Measurements from ENCODE around the gene RTF2. TPM values are rescaled to one million over a fixed set of nuclear protein-coding genes. Genes with fewer than 3 reads are reported as not detected.
"Not testable (repeated sequence)": the region's sequence is repeated elsewhere in the genome, so short reads cannot be mapped to it uniquely, and the experiment has no call there.

RTF2 gene
- total RNA-seq, 1 donor from 2014 or later: 64.7 TPM

DNA sequence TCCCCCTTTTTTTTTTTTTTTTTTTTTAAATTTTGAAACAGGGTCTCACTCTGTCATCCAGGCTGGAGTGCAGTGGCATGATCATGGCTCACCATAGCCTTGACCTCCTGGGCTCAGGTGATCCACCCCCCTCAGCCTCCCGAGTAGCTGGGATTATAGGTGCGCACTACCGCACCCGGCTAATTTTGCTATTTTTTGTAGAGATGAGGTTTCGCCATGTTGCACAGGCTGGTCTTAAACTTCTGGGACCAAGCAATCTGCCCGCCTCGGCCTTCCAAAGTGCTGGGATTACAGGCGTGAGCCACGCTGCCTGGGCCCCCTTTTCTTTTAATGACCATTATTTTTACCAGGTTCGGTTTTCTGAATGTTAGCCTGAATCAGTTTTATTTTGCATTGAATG, 51.1 kb downstream of the RTF2 start:
- peaks cover 10% of the 10 kb centered on the region for H3K9me3 Mint-ChIP-seq (ENCODE audit: low read depth)
- H3K36me3 Mint-ChIP-seq (ENCODE audit: low read depth): peaks cover 29% of the 10 kb centered on the region
- DNase-seq (ENCODE audit: low spot score): peak; percentile 9
- H3K27ac Mint-ChIP-seq (ENCODE audit: unreplicated experiment): no peak overlapping the region
- TF ChIP-seq, protein P1, sequence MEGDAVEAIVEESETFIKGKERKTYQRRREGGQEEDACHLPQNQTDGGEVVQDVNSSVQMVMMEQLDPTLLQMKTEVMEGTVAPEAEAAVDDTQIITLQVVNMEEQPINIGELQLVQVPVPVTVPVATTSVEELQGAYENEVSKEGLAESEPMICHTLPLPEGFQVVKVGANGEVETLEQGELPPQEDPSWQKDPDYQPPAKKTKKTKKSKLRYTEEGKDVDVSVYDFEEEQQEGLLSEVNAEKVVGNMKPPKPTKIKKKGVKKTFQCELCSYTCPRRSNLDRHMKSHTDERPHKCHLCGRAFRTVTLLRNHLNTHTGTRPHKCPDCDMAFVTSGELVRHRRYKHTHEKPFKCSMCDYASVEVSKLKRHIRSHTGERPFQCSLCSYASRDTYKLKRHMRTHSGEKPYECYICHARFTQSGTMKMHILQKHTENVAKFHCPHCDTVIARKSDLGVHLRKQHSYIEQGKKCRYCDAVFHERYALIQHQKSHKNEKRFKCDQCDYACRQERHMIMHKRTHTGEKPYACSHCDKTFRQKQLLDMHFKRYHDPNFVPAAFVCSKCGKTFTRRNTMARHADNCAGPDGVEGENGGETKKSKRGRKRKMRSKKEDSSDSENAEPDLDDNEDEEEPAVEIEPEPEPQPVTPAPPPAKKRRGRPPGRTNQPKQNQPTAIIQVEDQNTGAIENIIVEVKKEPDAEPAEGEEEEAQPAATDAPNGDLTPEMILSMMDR (IDR thresholded peaks at IDR 0.05): no peak
- no peaks in the 10 kb centered on the region for H3K27me3 Mint-ChIP-seq (ENCODE audit: low read depth)
- peaks cover 18% of the 10 kb centered on the region for H3K4me1 Mint-ChIP-seq (ENCODE audit: low read depth)
- H3K4me3 Mint-ChIP-seq (ENCODE audit: unreplicated experiment): no peak overlapping the region

DNA sequence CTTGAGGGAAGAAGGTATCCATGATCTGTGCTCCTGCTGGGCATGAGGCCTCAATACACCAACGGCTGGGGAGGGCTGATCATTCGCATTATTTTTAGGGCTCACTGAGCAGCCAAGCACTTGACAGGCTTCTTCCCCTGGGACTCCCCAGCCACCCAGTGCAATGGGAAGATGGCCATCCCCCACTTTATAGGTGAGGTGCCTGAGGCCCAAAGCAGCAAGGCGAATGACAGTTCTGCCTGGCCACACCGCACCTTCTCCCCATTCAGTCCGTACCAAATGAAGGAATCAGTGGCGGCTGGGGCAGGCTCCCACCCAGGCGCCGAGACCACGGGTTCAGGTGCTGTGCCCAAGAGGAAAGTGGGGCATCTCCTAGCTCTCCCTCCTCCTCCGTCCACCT, 51.8 kb downstream of the RTF2 start:
- Mint-ChIP-seq H3K27ac (ENCODE audit: unreplicated experiment) (no peak overlapping the region), H3K9me3 (ENCODE audit: low read depth) (peaks cover 10% of the 10 kb centered on the region), H3K4me3 (ENCODE audit: unreplicated experiment) (no peak overlapping the region), H3K36me3 (ENCODE audit: low read depth) (peaks cover 29% of the 10 kb centered on the region), H3K4me1 (ENCODE audit: low read depth) (peaks cover 16% of the 10 kb centered on the region), H3K27me3 (ENCODE audit: low read depth) (no peaks in the 10 kb centered on the region)
- peak; percentile 59 for DNase-seq (ENCODE audit: low spot score)
- TF ChIP-seq, protein P1 (IDR thresholded peaks at IDR 0.05): no peak

DNA sequence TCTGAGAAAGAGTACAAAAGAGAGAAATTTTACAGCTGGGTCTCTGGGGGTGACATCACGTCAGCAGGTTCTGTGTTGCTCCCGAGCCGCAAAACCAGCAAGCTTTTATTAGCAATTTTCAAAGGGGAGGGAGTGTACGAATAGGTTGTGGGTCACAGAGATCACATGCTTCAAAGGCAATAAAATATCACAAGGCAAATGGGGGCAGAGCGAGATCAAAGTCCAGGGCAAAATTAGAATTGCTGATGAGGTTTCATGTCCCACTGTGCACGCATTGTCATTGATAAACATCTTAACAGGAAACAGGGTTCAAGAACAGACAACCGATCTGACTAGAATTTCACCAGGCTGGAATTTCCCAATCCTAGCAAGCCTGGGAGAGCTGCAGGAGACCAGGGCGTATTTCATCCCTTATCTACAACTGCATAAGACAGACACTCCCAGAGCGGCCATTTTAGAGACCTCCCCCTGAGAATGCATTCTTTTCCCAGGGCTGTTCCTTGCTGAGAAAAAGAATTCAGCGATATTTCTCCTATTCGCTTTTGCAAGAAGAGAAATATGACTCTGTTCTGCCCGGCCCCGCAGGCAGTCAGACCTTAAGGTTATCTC, 52.4 kb downstream of the RTF2 start:
- not testable (repeated sequence) for H3K27ac Mint-ChIP-seq (ENCODE audit: unreplicated experiment); H3K27me3 Mint-ChIP-seq (ENCODE audit: low read depth); H3K9me3 Mint-ChIP-seq (ENCODE audit: low read depth); H3K4me1 Mint-ChIP-seq (ENCODE audit: low read depth); H3K4me3 Mint-ChIP-seq (ENCODE audit: unreplicated experiment)
- DNase-seq (ENCODE audit: low spot score): peak; percentile 11
- H3K36me3 Mint-ChIP-seq (ENCODE audit: low read depth): peaks cover 29% of the 10 kb centered on the region

- H3K4me1 Mint-ChIP-seq (ENCODE audit: low read depth): no peaks in the 10 kb centered on the region
- H3K36me3 Mint-ChIP-seq (ENCODE audit: low read depth): peaks cover 29% of the 10 kb centered on the region
- peak; percentile 38 for DNase-seq (ENCODE audit: low spot score)
- H3K27ac Mint-ChIP-seq (ENCODE audit: unreplicated experiment): no peak overlapping the region
- no peak overlapping the region for H3K4me3 Mint-ChIP-seq (ENCODE audit: unreplicated experiment)
- H3K27me3 Mint-ChIP-seq (ENCODE audit: low read depth): no peaks in the 10 kb centered on the region
- peaks cover 10% of the 10 kb centered on the region for H3K9me3 Mint-ChIP-seq (ENCODE audit: low read depth)
- TF ChIP-seq, protein P1 (IDR thresholded peaks at IDR 0.05): no peak
These were observed 53.9 kb downstream of the RTF2 start for GRCh38 chr20:56522311-56522710.

GRCh38 chr20:56524444-56524843, 56.0 kb downstream of the RTF2 start, which contains the start of gene FAM209A:
Gene FAM209A, plus strand, starts transcription at chr20:56524744. Its CDS starts 65 bp downstream, at chr20:56524809.
- not testable (repeated sequence) for H3K27me3 Mint-ChIP-seq (ENCODE audit: low read depth); H3K27ac Mint-ChIP-seq (ENCODE audit: unreplicated experiment); H3K4me1 Mint-ChIP-seq (ENCODE audit: low read depth); H3K4me3 Mint-ChIP-seq (ENCODE audit: unreplicated experiment); H3K9me3 Mint-ChIP-seq (ENCODE audit: low read depth)
- H3K36me3 Mint-ChIP-seq (ENCODE audit: low read depth): peaks cover 16% of the 10 kb centered on the region
- peak; percentile 67 for DNase-seq (ENCODE audit: low spot score)

DNA sequence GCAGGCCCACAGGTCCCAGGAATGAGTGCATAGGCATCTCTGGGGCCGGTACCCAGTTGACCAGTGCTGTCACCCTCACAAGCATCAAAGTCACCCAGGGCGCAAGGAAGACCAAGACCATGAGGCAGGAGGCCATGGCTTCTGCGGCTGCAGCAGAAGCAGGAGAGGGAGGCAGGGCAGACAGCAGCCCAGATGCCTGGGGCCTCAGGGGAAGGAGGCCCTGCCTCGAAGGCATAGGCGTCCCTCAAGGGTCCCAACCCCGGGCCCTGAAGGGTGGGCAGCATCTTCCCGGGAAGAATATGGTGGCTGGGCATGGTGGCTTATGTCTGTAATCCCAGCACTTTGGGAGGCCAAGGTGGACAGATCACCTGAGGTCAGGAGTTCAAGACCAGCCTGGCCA, 59.1 kb downstream of the RTF2 start:
- peak; percentile 64 for DNase-seq (ENCODE audit: low spot score)
- no peaks in the 10 kb centered on the region for H3K36me3 Mint-ChIP-seq (ENCODE audit: low read depth)
- H3K4me3 Mint-ChIP-seq (ENCODE audit: unreplicated experiment): no peak overlapping the region
- no peak overlapping the region for H3K27ac Mint-ChIP-seq (ENCODE audit: unreplicated experiment)
- H3K4me1 Mint-ChIP-seq (ENCODE audit: low read depth): no peaks in the 10 kb centered on the region
- TF ChIP-seq, protein P1 (IDR thresholded peaks at IDR 0.05): no peak
- no peaks in the 10 kb centered on the region for H3K27me3 Mint-ChIP-seq (ENCODE audit: low read depth)
- H3K9me3 Mint-ChIP-seq (ENCODE audit: low read depth): no peaks in the 10 kb centered on the region

GRCh38 chr20:56532946-56533345, 64.5 kb downstream of the RTF2 start, which contains the start of gene FAM209B:
Gene FAM209B, plus strand, starts transcription at chr20:56533246. Its CDS starts 96 bp downstream, at chr20:56533342.
- H3K9me3 Mint-ChIP-seq (ENCODE audit: low read depth); H3K27ac Mint-ChIP-seq (ENCODE audit: unreplicated experiment); H3K36me3 Mint-ChIP-seq (ENCODE audit: low read depth); H3K27me3 Mint-ChIP-seq (ENCODE audit: low read depth); H3K4me3 Mint-ChIP-seq (ENCODE audit: unreplicated experiment); H3K4me1 Mint-ChIP-seq (ENCODE audit: low read depth): not testable (repeated sequence)
- peak; percentile 29 for DNase-seq (ENCODE audit: low spot score)
